Esophagus muscularis mucosa (tissue), 4 donors: ENCODE results near the gene EFNA1.
"Not testable (repeated sequence)": the region's sequence is repeated elsewhere in the genome, so short reads cannot be mapped to it uniquely, and the experiment has no call there.

Source experiments
- CTCF ChIP-seq, 3 experiments: fragments of 200-600 bp in 2 of 3; fragments of 450-650 bp in 1 of 3; sonication (generic) in 2 of 3; IDR thresholded peaks; one replicate each; pipeline ENCODE4 v1.5.1; 2017 to 2019; ENCODE audit warnings: antibody characterized with exemption in 3 of 3, mild to moderate bottlenecking in 2 of 3, moderate library complexity in 1 of 3
- EP300 ChIP-seq: sonication (generic); formaldehyde crosslinking; IDR thresholded peaks from one replicate; pipeline ENCODE4 v1.6.1; 2017; ENCODE audit warnings: antibody characterized with exemption
- POLR2A ChIP-seq: fragments of 450-650 bp; IDR thresholded peaks from one replicate; pipeline ENCODE4 v1.6.1; 2017; ENCODE audit warnings: antibody characterized with exemption, moderate library complexity, mild to moderate bottlenecking, low read depth
- POLR2AphosphoS5 ChIP-seq, 2 donors: sonication (generic); formaldehyde crosslinking; IDR thresholded peaks; one replicate each; pipeline ENCODE4 v1.6.1; 2017; ENCODE audit warnings: antibody characterized with exemption in 2 of 2

- not testable (repeated sequence) for TF ChIP-seq CTCF (IDR thresholded peaks at IDR 0.05); POLR2A; POLR2AphosphoS5 (IDR thresholded peaks at IDR 0.05); EP300
Measured at GRCh38 chr1:155155996-155156643, 28.4 kb downstream of the EFNA1 start.
